ENCODE data around the gene TBC1D23. TPM values are rescaled to one million over a fixed set of nuclear protein-coding genes. Genes with fewer than 3 reads are reported as not detected.
"Not testable (repeated sequence)": the region's sequence is repeated elsewhere in the genome, so short reads cannot be mapped to it uniquely, and the experiment has no call there.

Gene TBC1D23
- polyA plus RNA-seq, 3 donors: 38.0 to 41.3 (median 39.8) TPM

DNA sequence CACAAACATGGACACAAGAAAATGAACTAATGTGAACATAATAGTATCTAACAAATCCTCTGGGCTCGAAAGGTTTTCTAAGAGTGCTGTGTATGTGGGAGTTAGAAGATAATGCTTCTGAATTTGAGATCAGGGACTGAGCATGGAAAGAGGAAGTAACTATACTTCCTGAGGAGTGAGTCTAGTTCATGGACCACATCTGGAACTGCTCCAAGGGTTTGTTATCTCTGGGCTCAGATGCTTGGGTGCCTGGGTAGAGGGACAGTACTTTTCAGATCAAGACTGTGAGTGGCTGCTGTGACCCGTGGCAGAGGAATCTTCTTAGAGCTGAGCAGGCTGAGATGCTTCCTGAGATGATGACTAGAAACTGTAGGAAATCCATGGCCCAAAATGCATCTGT lies 28.5 kb downstream of the TBC1D23 start:
- no peak for DNase-seq (ENCODE audit: low read depth in 3 of 3, low spot score in 2 of 3)

- no peak for DNase-seq (ENCODE audit: low read depth in 3 of 3, low spot score in 2 of 3)
Observed at GRCh38 chr3:100295089-100295488, 34.3 kb downstream of the TBC1D23 start.

DNA sequence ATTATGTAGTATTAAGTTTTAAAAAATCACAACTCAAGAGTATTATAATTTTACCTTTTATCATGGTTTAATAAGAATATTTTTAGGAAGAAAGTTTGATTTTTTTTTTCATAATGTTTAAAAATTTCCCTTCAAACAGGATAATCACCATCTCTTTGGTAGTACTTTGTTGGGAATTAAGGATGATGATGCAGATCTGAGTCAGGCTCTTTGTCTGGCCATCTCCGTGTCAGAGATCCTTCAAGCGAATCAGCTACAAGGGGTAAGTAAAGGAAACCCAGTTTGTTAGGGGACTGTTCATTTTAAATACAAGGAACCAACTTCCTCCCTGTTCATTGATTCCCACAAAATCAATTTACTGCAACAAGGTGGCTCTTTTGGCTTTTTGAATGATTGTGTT lies 37.0 kb downstream of the TBC1D23 start:
- DNase-seq (ENCODE audit: low read depth in 3 of 3, low spot score in 2 of 3): no peak

GRCh38 chr3:100299016-100299415 lies 38.2 kb downstream of the TBC1D23 start:
- no peak for DNase-seq (ENCODE audit: low read depth in 3 of 3, low spot score in 2 of 3)

GRCh38 chr3:100306695-100307094 lies 45.9 kb downstream of the TBC1D23 start:
- DNase-seq (ENCODE audit: low read depth in 3 of 3, low spot score in 2 of 3): no peak

DNA sequence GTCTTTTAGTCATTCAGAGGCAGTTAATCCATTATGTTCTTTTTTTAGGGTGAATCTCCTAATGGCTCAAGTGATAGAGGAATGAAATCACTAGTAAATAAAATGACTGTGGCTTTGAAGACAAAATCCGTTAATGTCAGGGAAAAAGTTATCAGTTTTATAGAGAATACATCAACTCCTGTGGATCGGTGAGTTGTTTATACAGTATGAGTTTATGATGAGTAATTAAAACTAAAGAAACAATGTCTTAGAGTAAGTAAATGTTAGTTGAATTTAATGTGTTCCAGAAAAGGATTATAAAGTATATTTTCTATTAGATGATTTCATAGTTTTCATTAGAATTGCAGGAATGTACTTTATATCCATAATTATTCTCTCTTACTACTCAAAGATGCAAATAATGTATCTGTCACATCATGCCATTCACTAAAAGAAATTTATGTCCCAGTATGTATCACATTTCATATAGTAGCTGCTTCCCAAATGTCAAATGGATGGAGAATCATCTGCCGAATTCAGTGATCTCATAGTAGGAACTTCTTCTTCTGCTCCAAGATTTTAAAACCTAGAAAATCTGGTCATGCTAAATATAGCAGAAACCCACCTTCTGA lies 49.7 kb downstream of the TBC1D23 start:
- DNase-seq (ENCODE audit: low read depth in 3 of 3, low spot score in 2 of 3): no peak

DNA sequence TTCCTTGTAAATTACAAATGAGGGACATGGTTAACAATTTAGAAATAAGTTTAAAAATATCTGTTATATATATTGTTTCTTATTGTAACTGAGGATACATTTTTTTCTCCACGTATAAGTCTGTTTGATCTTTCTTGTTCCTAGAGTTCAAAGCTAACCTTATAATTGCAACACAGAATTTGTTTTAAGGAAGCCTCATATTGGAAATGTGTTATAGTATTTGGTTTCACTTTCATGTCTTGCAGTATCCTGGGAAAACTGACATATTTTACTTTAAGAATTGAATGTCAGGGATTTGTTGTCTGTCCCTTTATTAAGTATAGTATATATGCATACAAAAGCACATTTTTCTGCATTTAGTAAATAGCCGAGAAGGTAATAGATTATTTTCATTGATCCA lies 50.2 kb downstream of the TBC1D23 start:
- DNase-seq (ENCODE audit: low read depth in 3 of 3, low spot score in 2 of 3): no peak

DNA sequence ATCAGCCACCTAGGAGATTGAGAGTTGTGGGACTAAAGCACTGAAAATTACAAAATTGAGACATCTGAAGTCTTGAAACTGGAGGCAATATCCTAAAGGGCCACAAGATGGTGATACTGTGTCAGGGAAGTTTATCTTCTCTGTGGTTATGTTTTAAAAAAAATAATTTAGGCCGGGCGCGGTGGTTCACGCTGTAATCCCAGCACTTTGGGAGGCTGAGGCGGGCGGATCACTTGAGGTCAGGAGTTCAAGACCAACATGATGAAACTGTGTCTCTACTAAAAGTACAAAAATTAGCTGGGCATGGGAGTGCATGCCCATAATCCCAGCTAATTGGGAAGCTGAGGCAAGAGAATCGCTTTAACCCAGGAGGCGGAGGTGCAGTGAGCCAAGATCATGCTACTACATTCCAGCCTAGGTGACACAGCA lies 55.9 kb downstream of the TBC1D23 start:
- no peak for DNase-seq (ENCODE audit: low read depth in 3 of 3, low spot score in 2 of 3)

- no peak for DNase-seq (ENCODE audit: low read depth in 3 of 3, low spot score in 2 of 3)
Observed at GRCh38 chr3:100317912-100318311, 57.1 kb downstream of the TBC1D23 start.

DNA sequence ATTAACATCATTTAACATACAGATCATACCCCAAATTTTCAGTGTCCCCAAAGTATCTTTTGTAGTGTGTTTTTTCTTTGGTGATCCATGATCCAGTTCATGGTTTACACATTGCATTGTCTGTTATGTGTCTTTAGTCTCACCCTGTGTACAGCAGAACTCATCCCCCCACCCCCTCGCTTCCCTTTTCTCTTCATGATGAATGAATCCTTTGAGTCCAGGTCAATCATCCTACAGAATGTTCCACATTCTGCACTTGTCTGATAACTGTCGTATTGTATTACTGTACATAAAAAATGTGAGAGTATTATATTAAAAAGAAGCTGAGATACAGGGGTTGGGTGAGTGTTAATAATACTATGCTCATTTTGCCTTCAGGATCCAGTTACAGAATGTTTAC lies 59.2 kb downstream of the TBC1D23 start:
- no peak for DNase-seq (ENCODE audit: low read depth in 3 of 3, low spot score in 2 of 3)

GRCh38 chr3:100324044-100324443 lies 63.3 kb downstream of the TBC1D23 start:
- no peak for DNase-seq (ENCODE audit: low read depth in 3 of 3, low spot score in 2 of 3)

DNA sequence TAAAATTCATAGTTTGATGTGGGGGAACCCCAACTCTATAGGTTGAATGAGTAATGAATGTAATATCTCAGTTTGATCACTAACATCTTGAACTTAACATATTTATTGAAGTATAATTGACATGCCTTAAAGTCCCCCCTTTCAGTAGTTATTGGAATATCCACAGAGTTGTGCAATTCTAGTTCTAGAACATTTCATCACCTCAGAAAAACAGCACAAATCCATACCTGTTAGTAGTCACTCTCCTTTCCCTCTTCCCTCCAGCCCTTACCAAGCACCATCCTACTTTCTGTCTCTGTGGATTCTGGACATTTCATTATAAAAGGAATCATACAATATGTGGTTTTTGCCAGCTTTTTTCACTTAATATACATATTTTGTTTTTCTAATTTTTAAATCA lies 65.0 kb downstream of the TBC1D23 start:
- DNase-seq (ENCODE audit: low read depth in 3 of 3, low spot score in 2 of 3): no peak

DNA sequence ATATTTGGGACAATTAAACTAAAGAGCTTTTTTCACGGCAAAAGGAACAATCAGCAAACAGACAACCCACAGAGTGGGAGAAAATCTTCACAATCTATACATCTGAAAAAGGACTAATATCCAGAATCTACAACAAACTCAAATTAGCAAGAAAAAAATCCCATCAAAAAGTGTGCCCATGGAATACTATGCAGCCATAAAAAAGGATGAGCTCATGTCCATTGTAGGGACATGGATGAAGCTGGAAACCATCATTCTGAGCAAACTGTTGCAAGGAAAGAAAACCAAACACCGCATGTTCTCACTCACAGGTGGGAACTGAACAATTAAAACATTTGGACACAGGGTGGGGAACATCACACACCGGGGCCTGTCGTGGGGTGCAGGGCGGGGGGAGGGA lies 66.6 kb downstream of the TBC1D23 start:
- not testable (repeated sequence) for DNase-seq (ENCODE audit: low read depth in 3 of 3, low spot score in 2 of 3)

DNA sequence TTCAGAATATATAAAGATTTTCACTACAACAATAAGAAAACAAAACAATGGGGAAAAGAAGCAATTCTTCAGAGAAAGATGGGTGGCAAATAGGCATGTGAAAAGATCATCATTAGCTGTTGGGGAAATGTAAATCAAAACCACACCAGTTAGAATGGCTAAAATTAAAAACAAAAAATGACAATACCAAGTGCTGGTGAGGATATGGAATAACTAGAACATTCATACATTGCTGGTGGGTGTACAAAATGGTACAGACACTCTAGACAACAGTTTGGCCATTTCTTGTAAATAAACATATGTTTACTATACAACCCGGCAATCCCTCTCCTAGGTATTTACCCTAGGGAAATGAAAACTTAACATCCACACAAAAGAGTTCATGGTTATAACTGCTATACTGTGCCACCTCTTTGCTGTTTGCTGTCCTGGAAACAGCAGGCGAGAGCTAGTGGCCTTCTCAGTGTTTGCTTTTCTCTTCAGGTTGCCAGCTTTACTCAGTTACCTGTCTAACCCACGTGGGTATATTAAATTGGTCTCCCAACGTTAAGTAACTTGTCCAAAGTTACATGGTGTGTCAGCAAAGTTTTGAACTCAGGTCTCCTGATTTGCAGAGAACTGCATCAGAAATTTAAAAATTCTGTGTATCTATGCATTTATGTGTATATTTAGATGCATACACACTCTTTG lies 69.2 kb downstream of the TBC1D23 start:
- no peak for DNase-seq (ENCODE audit: low read depth in 3 of 3, low spot score in 2 of 3)

- DNase-seq (ENCODE audit: low read depth in 3 of 3, low spot score in 2 of 3): no peak
Observed at GRCh38 chr3:100330651-100331050, 69.9 kb downstream of the TBC1D23 start.

- DNase-seq (ENCODE audit: low read depth in 3 of 3, low spot score in 2 of 3): no peak
Observed at GRCh38 chr3:100331660-100332059, 70.9 kb downstream of the TBC1D23 start.

GRCh38 chr3:100333051-100333450 lies 72.3 kb downstream of the TBC1D23 start:
- no peak for DNase-seq (ENCODE audit: low read depth in 3 of 3, low spot score in 2 of 3)

GRCh38 chr3:100333970-100334487 lies 73.2 kb downstream of the TBC1D23 start:
- peak in 1 of 3 donors; percentile 4 for DNase-seq (ENCODE audit: low read depth in 3 of 3, low spot score in 2 of 3)

GRCh38 chr3:100334488-100335351 lies 73.9 kb downstream of the TBC1D23 start, which contains the start of gene NIT2:
NIT2 (plus strand) TSS chr3:100334757; CDS start chr3:100334792, 35 bp downstream.
- DNase-seq (ENCODE audit: low read depth in 3 of 3, low spot score in 2 of 3): peak; percentile 52 to 72 (median 63)

DNA sequence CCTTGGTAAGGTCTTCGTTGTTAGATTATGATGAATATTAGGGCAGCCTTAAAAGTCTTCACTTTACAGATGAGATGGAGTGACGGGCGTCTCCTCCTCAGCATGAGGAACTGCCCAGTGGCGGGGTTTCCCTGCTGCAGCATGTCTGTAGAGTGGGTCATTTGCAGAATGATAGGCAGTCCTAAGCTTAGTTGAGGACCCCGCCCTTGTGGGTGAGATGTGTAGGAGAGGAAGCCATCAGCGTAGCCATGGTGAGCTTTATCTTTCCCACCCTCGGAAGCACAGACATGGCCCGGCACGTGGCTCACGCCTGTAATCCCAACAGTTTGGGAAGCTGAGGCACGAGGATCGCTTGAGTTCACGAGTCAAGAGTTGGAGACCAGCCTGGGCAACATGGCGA lies 74.6 kb downstream of the TBC1D23 start:
- no peak for DNase-seq (ENCODE audit: low read depth in 3 of 3, low spot score in 2 of 3)

- DNase-seq (ENCODE audit: low read depth in 3 of 3, low spot score in 2 of 3): not testable (repeated sequence)
Observed at GRCh38 chr3:100336229-100336628, 75.4 kb downstream of the TBC1D23 start.

All from right renal cortex interstitium (tissue), 3 donors.